Pulmonary artery endothelial cell (primary cell): ENCODE data around the gene FBXL13. TPM values are rescaled to one million over a fixed set of nuclear protein-coding genes. Genes with fewer than 3 reads are reported as not detected.
"Not testable (repeated sequence)": the region's sequence is repeated elsewhere in the genome, so short reads cannot be mapped to it uniquely, and the experiment has no call there.

Experiments used
- DNase-seq: peaks from one replicate; pipeline ENCODE4 v3.0.0-alpha.2; 2011; ENCODE audit warnings: low read depth, low spot score
- total RNA-seq: library from RNA; depleted of rRNA; stranded (reverse); fragments of >200 nt; gene quantifications from 2 replicates; pipeline ENCODE4 v1.2.3, GENCODE V29; 2014

Gene FBXL13
- total RNA-seq, 1 donor from 2014 or later, result 0.73 TPM

DNA sequence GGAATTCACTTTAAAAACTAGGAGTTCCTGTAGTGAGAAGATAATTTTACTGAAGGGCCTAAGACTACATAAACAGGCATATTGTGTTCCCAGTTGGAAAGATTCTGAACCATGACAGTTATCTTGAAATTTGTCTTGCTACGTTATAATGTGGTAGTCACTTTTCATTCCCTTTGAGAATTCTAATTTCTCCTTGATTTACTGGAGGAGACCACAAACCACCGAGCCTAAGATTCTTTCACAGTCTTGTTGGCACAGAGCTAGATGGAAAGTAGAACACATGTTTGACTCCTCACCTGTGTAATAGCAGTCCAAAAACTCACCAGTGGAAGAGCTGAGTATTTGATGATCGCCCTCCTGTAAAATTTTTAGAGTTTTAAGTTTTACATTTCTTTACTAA is 5.2 kb upstream of the FBXL13 start:
- no peak for DNase-seq

- DNase-seq, result not testable (repeated sequence)
Measured at GRCh38 chr7:103078226-103078625, 3.6 kb upstream of the FBXL13 start.

DNA sequence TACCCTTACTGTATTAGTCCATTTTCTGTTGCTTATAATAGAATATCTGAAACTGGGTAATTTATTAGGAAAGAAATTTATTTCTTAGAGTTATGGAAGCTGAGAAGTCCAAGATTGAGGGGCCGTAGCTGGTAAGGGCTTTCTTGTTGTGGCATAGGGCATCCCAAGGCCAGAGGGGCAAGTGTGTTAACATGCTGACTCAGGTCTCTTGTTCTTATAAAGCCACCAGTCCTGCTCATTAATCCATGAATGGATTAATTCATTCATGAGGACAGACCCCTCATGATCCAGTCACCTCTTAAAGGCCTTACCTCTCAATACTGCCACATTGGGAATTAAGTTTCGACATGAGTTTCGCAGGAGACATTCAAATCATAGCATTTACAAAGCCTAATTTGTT is 2.7 kb upstream of the FBXL13 start:
- DNase-seq, result no peak

- no peak for DNase-seq
Measured at GRCh38 chr7:103076764-103077163, 2.2 kb upstream of the FBXL13 start.

DNA sequence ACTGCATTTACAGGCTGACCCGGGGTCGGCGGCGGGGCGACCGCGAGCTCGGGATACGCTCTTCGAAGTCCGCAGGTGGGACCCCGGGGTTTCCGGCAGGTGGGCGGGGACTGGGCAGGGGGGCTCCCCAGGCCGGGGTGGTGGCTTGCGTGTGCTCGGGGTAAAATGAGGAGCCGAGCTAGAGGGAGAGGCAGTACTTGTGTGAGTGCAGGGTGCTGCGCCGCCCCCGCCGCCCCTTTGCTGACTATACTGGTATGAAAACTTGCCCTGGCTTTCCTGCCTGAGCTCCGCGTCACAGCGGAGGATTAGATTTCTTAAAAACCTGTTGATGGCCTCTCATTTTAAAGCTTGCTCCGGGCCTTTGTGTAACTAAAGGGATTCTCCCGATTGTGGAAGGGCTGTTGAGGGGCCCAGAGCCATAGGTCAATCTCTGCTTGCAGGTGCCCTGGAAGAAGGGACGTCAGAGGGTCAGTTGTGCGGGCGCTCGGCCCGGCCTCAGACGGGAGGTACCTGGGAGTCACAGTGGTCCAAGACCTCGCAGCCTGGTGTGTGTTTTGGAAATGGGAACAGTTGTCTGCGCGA is 832 bp upstream of the FBXL13 start:
- no peak for DNase-seq

- no peak for DNase-seq
Measured at GRCh38 chr7:103073989-103074518, 542 bp downstream of the FBXL13 start.

DNA sequence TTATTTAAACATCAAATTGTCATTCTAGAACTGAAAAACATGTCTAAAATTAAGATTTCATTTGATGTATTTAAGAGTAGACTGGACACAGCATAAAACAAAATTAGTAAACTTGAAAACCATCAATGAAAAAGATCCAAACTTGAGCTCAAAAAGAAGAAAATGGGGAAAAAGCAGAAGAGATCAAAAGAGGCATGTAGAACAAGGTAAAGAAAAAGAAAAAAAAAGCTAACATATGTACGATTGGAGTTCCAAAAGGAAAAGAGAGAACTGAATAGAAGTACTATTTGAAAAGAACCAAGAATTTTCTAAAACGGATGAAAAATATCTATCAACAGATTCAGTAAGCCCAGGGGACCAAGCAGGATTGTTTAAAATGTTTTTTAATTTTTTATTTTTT is 3.6 kb downstream of the FBXL13 start:
- no peak for DNase-seq

GRCh38 chr7:103068414-103069403 is 5.9 kb downstream of the FBXL13 start:
- DNase-seq, result no peak

DNA sequence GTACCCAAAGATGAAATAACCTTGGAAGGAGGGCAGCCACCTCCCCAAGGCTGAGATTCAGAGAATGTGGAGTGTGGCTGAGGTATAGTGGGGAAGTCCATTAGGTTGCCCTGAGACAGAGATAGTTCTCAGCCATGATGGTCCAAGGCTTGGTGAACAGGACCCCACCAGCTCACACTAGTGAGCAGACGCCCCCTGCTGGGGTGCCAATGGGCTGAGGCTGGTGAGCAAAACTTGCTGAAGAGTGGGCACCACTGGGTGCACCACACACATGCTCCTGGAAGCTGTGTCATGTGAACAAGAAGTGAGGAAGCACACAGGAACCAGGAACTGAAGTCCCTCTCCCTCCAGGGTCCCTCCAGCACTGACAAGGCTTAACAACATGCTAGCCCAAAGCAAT is 8.9 kb downstream of the FBXL13 start:
- no peak for DNase-seq

DNA sequence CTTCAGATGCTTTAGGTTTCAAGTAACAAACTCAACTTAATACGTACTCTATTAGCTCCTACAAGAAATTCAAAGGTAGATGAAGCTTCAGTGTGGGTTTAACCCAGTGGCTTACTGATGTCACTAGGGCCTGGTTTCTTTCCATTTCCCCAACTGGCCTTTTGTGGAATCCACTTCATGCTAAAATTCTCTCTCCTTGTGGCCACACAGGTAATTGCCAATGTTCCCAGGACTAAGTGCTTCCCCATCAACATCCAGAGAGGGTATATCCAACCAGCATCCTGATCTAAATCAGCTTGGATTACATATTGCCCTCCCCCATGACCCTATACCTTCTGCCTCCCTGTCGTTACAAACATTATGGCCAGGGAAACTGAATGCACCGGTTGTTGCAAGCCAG is 10.7 kb downstream of the FBXL13 start:
- DNase-seq, result no peak

- DNase-seq, result no peak
Measured at GRCh38 chr7:103059471-103059870, 15.1 kb downstream of the FBXL13 start.

DNA sequence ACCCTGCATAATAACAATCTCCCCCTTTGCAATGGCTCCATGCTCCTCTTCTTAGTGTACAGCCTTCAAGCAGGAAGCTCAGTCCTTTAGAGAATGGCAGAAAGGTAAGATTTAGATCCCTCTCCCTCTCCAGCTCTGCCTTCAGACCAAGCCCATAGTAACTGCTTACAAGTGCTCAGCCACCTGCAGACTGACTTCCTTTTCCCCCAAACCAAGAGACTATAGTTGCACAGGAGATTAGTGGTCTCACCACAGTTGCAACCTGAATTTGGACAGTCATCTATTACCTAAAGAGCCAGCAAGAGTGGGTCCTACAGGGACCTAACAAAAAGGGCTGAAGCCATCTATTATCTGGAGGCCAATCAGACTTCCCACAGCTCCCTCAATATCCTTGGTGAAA is 16.5 kb downstream of the FBXL13 start:
- DNase-seq, result no peak

- DNase-seq, result not testable (repeated sequence)
Measured at GRCh38 chr7:103056006-103056405, 18.6 kb downstream of the FBXL13 start.

DNA sequence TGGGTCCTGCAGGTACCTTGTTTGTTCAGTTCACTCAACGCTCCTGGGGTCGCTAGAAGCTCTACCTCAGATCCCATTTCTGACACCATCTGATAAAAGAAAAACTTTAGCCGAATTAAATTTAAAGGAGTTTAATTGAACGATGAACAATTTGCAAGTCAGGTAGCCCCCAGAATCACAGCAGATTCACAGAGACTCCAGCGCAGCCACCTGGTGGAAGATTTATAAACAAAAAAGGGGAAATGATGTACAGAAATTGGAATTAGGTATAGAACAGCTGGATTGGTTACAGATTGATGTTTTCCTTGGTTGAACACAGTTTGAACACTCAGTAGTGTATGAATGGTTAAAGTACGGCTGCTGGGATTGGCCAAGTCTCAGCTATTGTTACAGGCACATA is 23.1 kb downstream of the FBXL13 start:
- no peak for DNase-seq

- DNase-seq, result no peak
Measured at GRCh38 chr7:103048833-103049232, 25.8 kb downstream of the FBXL13 start.

DNA sequence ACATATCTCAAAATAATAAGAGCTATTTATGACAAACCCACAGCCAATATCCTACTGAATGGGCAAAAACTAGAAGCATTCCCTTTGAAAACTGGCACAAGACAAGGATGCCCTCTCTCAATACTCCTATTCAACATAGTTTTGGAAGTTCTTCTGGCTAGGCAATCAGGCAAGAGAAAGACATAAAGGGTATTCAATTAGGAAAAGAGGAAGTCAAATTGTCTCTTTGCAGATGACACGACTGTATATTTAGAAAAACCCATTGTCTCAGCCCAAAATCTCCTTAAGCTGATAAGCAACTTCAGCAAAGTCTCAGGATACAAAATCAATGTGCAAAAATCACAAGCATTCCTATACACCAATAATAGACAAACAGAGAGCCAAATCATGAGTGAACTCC is 32.8 kb downstream of the FBXL13 start:
- DNase-seq, result not testable (repeated sequence)

GRCh38 chr7:103037823-103038739 is 36.5 kb downstream of the FBXL13 start:
- not testable (repeated sequence) for DNase-seq

DNA sequence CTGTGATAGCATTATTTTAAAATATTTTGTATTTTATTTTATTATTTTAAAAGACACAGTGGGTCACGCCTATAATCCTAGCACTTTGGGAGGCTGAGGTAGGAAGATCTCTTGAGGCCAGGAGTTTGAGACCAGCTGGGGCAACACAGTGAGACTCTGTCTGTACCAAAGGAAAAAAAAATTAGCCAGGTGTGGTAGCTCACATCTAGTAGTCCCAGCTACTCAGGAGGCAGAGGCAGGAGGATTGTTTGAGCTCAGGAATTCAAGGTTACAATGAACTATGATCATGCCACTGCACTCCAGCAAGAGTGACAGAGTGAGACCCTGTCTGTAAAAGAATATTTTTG is 37.1 kb downstream of the FBXL13 start:
- DNase-seq, result no peak

- DNase-seq, result not testable (repeated sequence)
Measured at GRCh38 chr7:103034318-103034717, 40.3 kb downstream of the FBXL13 start.

DNA sequence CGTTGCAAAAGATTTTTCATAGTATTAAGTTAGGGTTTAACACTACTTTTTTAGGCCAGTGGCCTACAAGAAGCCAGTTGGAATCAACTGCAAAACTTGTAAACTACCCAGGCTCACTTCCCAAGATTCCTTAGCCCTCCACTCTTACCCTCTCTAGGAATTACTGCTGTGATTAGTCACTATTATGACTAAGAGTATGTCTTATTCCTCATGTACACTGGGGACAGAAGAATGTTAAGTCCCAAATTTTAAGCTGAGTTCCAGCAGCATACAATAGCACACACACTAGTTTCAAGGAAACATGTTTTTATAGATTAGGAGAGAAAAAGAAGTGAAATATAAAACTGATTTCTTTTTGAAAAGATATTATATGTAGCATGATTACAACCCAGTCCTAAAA is 42.8 kb downstream of the FBXL13 start:
- no peak for DNase-seq

DNA sequence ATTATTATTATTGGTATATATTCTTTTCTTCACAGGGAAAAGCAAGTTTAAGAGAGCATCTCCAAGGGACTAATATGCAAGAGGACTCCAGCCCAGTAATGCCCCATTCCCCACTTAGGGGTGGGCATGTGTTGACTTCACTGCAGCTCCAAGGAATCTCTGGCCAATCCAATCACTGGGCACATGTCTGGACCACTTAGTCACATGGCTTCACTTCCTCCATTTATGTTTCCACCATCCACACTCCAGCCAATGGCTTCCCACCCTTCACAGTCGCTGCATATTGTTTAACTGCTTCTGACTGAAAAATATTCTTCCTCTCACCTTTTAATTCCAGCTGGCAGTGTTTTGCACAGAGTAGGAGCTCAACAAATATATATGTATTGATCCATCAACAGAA is 43.6 kb downstream of the FBXL13 start:
- no peak for DNase-seq

DNA sequence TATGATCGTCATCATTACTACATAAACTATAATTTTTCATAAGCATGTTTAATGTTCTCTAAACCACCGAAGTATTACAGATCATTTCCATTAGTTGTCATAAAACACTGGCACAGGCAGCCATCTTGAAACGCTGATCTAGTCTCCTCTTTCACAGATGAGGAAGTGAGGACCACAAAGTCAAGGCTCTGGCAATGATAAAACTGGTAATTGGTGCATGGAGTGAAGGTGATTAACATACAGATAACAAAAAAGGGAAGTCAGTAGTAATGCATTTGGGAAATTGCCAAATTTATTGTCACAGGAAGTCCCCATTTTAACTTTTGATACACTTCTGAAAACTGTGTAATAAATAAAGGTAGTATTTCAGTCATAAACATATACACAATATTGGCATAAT is 49.3 kb downstream of the FBXL13 start:
- no peak for DNase-seq
